GM21529 (cell line): ENCODE data around the gene GH2.
A peak's percentile ranks its signal among the peaks of the same experiment; 100 is the strongest.

Experiments used
- ATAC-seq: cut with Tn5 transposase; IDR thresholded peaks from one replicate; pipeline ENCODE4 v1.9.1; 2021; ENCODE audit not compliant: unreplicated experiment

Gene GH2

GRCh38 chr17:63842540-63843386 is 39.0 kb downstream of the GH2 start, which contains the start of gene SMARCD2:
Gene SMARCD2 (minus strand): TSS chr17:63842685. CDS start chr17:63842674, 11 bp downstream.
- ATAC-seq, result peak; percentile 82

- peak; percentile 29 for ATAC-seq
Observed at GRCh38 chr17:63842173-63842539, 39.6 kb downstream of the GH2 start.

GRCh38 chr17:63841350-63842172 is 40.2 kb downstream of the GH2 start:
- no peak for ATAC-seq

- no peak for ATAC-seq
Observed at GRCh38 chr17:63840591-63841349, 41.0 kb downstream of the GH2 start.

- ATAC-seq, result no peak
Observed at GRCh38 chr17:63838631-63839171, 43.0 kb downstream of the GH2 start.

- no peak for ATAC-seq
Observed at GRCh38 chr17:63837962-63838600, 43.7 kb downstream of the GH2 start.

- no peak for ATAC-seq
Observed at GRCh38 chr17:63837480-63837879, 44.3 kb downstream of the GH2 start.

GRCh38 chr17:63836811-63837210 is 44.9 kb downstream of the GH2 start:
- ATAC-seq, result no peak

GRCh38 chr17:63835167-63835720 is 46.5 kb downstream of the GH2 start:
- ATAC-seq, result no peak

- peak; percentile 66 for ATAC-seq
Observed at GRCh38 chr17:63834431-63835166, 47.1 kb downstream of the GH2 start.

- no peak for ATAC-seq
Observed at GRCh38 chr17:63833741-63834373, 47.9 kb downstream of the GH2 start.

GRCh38 chr17:63833026-63833740 is 48.6 kb downstream of the GH2 start:
- no peak for ATAC-seq

- no peak for ATAC-seq
Observed at GRCh38 chr17:63832455-63832854, 49.3 kb downstream of the GH2 start.

- no peak for ATAC-seq
Observed at GRCh38 chr17:63832014-63832413, 49.7 kb downstream of the GH2 start.

GRCh38 chr17:63831505-63831904 is 50.2 kb downstream of the GH2 start:
- no peak for ATAC-seq

GRCh38 chr17:63830904-63831491 is 50.7 kb downstream of the GH2 start:
- ATAC-seq, result no peak

- no peak for ATAC-seq
Observed at GRCh38 chr17:63830278-63830677, 51.5 kb downstream of the GH2 start.
